NCI-H774 (cell line): Measurements from ENCODE around the gene PLCB1.
"Not testable (repeated sequence)": the region's sequence is repeated elsewhere in the genome, so short reads cannot be mapped to it uniquely, and the experiment has no call there.

ENCODE experiments used
- DNase-seq: peaks from one replicate; lab custom pipeline; 2025; lab: John Stamatoyannopoulos, UW

Gene PLCB1

DNA sequence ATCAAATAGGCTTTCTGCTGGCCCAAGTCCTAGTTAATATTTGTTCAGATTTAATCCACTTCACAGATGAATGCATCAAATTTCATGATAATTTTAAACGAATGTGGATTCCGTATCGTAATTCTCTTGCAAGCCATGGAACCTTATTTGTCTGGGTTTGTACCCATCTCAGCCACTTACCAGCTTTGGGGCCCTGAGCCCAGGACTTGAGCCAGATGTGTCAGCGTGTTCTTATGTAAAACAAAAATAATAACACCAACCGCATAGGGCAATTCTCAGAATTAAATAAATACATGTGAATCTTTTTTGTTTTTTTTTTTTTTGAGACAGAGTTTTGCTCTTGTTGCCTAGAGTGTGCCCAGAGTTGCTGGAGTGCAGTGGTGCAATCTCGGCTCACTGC is 654.3 kb downstream of the PLCB1 start:
- no peak for DNase-seq

GRCh38 chr20:8787090-8787489 is 655.0 kb downstream of the PLCB1 start:
- DNase-seq = no peak

DNA sequence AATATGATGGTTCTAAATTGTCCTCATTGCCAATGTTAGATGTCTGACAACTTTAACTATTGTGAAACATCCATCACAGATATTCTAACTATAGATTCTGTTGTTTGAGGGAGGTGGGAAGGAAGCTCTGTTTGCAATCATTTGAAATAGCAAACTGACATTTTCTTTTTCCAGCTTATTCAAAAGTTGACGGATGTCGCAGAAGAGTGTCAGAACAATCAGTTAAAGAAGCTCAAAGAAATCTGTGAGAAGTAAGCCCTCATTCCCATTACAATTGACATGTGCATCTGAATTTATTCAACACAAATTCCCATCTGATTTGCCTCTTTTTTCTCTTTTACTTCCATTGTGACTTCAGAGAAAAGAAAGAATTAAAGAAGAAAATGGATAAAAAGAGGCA is 656.2 kb downstream of the PLCB1 start:
- DNase-seq = no peak

- DNase-seq = no peak
These were observed 656.8 kb downstream of the PLCB1 start for GRCh38 chr20:8788831-8789230.

DNA sequence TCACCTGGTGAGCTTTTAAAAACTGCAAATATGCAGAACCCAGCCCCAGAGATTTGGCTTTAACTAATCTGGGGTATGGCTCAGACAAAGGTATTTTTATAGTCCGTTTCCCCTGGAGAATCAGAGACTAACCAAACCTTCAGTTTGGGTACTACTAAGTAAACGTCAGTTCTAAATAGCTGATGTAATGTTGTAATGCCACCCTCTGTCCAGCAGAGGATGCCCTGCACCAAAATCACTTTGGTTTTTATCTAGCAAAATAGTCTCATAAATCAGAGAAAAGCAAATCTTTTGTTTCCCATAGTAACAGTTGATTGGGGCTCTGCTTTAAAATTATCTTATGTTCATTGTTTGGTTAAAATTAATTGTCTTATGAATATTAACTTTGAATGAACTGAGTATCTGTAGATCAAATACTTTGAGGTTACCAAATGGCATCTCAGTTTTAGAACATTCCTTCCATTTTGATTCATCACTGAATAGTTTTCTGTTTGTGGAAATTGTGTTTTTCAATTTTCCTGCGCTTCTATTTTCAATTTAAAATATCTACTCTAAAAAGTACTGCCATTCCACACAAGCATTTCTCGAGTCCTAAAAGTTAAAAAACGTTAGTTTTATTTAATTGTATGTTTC is 658.5 kb downstream of the PLCB1 start:
- no peak for DNase-seq

- DNase-seq = no peak
These were observed 663.3 kb downstream of the PLCB1 start for GRCh38 chr20:8795404-8795803.

GRCh38 chr20:8796088-8796660 is 664.1 kb downstream of the PLCB1 start:
- no peak for DNase-seq

DNA sequence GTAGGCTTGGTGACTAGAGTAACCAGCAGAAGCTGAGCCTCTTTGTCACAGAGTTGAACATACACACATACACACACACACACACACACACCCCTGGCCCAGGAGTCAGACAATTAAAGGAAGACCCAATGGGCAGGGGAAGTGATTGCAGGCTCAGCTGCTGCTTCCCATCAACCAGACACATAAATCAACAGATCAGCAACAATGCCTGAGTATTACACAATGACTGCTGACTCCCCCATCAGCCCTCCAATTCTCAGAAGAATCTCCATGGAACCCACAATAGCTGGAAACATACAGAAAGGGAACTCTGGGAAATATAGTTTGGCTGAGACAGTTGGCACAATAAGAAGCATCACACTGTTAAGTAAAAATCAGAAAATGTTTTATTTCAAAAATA is 666.4 kb downstream of the PLCB1 start:
- DNase-seq = no peak

GRCh38 chr20:8800089-8800488 is 668.0 kb downstream of the PLCB1 start:
- DNase-seq = no peak

DNA sequence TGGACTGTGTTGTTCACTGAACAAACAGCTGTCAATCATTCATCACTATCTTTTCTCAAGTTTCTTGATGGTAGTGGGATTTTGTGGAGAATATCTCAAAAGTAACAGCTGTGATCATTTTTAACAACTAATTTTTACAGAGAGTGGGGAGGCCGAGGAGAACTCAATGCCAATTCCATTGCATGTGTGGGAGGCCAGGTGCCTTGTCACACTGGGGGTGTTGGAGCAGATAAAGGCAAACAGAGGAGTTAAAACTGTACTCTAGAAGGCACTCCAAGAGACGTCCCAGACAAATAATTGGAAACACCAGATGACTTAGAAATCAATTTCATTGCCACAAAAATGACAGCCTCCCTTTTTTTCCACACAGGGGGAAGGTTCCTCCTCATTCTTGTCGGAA is 669.6 kb downstream of the PLCB1 start:
- no peak for DNase-seq

DNA sequence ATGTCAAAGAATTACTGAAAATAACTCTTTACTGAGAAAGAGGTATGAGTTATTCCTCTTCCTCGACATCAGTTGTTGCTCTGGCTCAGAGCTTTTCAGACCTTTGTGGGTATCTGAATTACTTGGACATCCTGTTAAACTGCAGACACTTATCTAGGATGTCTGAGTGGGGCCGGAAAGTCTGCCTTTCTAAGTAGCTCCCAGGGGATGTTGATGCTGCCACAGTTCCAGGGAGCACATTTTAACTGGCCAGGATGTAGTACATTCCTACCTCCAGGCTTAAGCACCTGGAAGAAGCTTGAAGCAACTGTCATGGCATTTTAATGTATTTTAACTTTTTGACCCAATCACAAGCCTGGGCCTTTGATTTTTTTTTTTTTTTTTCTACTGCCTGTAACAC is 671.0 kb downstream of the PLCB1 start:
- DNase-seq = no peak

DNA sequence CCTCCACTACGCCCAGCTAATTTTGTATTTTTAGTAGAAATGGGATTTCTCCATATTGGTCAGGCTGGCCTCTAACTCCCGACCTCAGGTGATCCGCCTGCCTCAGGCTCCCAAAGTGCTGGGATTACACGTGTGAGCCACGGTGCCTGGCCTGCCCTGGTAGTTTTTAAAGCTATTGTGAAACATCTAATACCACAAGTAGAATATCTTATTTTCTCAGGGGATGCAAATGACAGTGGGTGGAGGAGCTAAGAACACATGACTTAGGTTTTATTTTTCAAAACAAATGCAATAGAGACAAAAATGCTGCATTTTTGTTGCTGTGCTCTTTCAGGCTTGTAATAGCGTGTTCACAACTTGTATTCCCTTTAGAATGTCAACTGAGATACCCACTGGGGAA is 671.9 kb downstream of the PLCB1 start:
- DNase-seq = no peak

- no peak for DNase-seq
These were observed 673.8 kb downstream of the PLCB1 start for GRCh38 chr20:8805737-8806442.

- DNase-seq = no peak
These were observed 675.6 kb downstream of the PLCB1 start for GRCh38 chr20:8807480-8808201.

DNA sequence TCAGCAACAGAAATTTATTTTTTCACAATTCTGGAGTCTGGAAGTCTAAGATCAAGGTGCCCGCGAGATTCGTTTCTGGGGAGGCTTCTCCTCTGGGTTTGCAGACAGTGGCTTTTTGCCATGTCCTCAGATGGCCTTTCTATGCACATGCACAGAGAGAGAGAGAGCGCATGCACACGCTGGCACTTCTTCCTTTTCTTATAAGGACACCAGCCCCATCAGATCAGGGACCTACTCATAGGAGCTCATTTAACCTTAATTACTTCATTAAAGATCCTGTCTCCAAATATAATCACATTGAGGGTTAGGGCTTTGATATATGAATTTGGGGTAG is 676.1 kb downstream of the PLCB1 start:
- DNase-seq = no peak

DNA sequence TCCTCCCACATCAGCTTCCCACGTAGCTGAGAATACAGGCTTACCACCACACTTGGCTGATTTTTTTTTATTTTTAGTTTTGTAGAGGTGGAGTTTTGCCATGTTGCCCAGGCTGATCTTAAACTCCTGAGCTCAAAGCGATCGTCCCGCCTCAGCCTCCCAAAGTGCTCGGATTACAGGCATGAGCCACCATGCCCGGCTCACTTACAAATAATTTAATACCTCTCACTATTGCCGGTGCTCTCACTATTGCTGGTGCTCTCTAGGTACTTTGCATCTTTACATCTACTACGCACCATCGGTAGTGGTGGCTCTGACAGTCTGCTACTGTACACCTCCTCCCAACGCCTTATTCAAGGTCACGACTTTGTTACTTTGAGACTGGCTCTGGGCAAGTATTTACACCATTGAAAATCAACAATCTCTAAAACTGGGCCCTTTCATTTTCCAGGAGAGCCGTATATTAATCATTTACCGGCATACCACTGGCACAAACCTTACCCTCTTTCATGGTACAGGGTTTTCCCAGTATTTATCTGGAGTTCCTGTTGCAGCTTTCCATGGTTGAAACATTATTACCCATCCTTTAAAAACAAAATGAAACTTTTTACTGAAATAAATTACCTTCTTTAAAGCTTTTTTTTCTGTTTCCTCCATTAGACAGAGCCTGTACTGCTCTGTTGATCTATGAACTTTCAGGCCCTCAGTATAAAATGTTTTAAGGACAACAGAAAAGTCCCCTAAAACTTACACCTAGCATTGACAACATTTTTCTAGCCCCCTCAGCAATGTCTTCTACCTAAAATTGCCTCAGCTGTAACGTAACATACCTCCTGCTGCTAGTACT is 677.3 kb downstream of the PLCB1 start:
- DNase-seq = no peak

DNA sequence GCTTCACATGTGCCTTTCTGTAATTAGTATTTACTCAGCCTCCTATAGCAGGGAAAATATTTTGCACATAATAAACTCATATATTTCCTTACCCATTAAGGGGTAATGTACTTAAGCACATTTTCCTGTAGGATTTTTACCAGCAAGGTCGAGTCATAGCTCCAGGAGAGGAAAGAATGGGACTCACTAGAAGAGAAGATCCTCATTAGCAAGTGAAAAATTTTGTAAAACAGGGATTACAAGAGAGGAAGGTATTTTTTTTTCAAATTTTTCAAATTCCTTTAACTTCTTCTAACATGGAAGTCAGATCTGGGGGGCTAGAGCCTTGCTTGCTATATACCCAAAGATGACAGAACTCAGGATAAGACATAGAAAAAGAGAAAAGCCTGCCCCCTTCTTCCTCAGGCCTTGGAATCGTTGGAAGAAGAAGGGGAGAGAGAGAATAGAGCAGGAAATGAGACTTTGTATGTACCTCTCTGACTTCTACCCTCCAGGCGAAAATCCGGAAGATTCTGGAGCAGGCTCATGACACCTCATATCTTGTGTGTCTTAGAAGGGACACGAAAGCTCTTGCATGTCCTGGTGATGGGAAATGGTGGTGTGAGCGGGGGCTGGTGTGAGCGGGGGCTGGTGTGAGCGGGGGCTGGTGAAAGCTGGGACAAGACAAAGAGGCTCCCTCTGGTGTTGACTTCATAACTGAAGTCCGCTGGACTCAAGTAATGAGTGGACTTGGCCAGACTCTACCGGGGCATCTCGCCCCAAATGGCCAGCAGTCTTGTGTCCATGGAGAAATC is 679.9 kb downstream of the PLCB1 start:
- no peak for DNase-seq

- DNase-seq = peak; percentile 89
These were observed 680.8 kb downstream of the PLCB1 start for GRCh38 chr20:8812817-8813216.

DNA sequence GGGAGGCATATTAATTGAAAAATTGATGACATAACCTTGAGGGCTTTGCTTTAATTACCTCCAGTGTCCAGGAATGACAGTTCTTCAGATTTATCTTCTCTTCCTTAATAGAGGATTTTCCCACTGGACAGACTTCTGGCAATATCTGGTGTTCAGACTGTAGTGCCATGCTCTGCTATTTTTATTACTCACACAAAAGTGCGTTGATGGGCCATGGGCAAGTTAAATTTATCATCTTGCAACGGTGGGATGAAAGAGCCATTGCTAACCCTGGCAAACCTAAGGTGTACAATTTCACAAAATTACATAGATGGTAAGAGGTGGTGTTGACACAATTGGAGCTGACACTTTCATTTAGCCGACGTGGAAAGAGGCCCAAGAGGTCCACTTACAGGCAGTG is 683.1 kb downstream of the PLCB1 start:
- DNase-seq = no peak

GRCh38 chr20:8829256-8829655 is 697.2 kb downstream of the PLCB1 start:
- DNase-seq = no peak

DNA sequence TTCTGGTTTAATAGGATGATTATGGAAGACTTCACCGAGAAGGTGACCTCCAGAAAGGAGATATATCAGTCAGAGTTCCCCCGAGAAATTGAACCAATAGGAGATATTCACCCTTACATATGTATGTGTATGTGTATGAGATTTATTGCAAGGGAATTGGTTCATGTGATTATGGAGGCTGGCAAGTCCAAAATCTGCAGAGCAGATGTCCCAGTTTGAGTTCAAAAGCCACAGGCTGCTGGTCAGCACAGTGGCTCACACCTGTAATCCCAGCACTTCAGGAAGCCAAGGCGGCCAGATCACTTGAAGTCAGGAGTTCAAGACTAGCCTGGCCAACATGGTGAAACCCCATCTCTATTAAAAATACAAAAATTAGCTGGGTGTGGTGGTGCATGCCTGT is 702.2 kb downstream of the PLCB1 start:
- not testable (repeated sequence) for DNase-seq
